Epidermal melanocyte (primary cell): ENCODE data around the gene PHLDA2.

ENCODE experiments used
- DNase-seq: peaks from one replicate; pipeline ENCODE4 v3.0.0; 2011; ENCODE audit warnings: low spot score; ENCODE audit not compliant: insufficient read length

PHLDA2 gene, protein sequence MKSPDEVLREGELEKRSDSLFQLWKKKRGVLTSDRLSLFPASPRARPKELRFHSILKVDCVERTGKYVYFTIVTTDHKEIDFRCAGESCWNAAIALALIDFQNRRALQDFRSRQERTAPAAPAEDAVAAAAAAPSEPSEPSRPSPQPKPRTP

DNA sequence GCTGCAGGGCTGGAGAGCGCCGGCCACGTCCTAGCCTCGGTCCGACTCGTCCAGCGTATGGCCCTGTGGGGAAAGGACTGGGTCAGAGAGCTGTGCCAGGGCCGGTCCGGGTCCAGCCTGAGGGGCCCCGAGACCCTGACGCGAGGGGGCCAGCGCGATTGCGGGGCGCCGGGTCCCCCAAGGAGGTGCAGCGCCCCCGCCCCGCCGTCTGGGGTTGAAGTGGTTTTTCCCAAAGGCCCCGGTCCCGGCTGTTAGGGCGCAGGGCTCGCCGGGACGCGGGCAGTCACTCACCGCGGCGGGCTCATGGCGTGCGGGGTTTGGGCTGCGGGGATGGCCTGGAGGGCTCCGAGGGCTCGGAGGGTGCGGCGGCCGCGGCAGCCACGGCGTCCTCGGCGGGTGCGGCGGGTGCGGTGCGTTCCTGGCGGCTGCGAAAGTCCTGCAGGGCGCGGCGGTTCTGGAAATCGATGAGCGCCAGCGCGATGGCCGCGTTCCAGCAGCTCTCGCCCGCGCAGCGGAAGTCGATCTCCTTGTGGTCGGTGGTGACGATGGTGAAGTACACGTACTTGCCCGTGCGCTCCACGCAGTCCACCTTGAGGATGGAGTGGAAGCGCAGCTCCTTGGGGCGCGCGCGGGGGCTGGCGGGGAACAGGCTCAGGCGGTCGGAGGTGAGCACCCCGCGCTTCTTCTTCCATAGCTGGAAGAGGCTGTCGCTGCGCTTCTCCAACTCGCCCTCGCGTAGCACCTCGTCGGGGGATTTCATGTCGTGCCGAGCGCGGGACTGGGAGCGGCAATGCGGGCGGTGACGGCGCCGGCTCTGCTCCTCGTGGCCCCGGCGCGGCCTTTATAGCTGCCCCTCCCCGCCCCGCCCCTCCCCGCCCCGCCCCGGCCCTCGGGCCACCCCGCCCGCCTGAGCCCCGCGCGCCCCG is at the start of gene PHLDA2:
TSS of gene PHLDA2 (minus strand) at position 816 of the 926 bp plus-strand sequence. CDS start at position 760, 56 bp downstream.
- DNase-seq: no peak

DNA sequence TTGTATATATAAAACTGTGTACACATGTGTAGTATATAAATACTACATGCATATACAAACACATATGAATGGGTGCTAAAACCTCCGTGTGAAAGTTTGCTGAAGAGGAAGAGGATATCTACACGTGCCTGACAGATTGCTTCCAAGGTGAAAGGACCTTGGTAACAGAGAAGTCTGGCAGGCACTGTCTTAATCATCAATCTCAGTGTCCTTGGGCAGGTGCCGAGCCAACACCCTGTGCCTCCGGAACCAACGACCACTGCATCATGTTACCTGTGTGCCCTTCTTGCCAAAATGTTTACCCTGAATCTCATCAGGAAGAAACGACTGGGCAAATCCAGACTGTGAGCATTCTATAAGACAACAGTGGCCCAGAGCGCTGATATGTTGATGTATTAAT is 47.9 kb upstream of the PHLDA2 start:
- DNase-seq: no peak

DNA sequence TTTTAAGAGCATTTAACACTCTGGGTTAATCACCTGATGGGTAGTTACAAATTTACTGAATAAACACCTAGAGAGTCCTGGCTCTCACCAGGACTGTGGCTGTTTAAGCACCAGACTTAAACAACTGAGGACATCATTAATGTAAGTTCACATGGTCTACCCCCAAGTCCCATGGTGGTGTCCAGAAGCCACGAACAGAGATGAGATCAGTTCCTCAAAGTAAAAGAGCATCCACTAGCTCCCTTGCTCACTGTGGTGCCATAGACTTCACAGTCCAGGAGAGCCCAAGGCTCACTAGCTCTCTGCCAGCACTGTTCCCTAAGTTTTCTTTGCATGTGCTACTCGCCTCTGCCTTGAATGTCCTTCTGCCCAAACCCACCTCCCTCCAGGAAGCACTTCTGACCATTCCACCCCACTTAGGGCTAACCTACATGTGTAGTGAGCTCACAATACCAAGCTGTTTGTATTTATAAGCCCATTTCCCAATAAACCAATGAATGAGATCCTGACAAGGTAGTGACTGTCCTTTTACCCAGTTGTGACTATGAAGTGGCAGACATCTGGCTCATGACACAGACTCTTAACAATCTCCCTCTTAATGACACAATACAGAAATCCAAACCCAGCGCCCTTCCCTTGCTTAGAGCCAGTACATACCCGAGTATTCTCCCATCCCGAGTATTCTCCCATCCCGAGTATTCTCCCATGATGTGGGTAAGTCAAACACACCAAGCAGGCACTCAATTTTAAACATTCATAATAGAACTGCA is 47.3 kb upstream of the PHLDA2 start:
- no peak for DNase-seq

DNA sequence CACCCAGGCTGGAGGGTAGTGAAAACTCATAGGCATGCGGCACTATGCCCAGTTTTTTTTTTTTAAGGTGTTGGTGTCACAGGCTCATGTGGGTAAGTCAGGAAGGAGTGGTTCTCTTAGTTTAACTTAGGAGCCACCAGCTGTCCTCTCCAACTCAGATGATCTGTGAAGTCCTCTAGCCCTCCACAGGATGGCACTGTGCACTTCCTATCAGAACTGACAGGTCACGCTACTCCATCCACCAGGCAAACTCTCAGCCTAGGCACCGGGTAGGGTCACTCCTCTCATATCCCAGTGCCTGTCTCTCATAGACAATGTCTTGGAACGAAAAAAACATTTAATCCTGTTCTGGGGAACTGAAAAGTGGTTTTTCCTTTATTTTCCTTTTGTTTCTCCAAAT is 46.4 kb upstream of the PHLDA2 start:
- DNase-seq: no peak

DNA sequence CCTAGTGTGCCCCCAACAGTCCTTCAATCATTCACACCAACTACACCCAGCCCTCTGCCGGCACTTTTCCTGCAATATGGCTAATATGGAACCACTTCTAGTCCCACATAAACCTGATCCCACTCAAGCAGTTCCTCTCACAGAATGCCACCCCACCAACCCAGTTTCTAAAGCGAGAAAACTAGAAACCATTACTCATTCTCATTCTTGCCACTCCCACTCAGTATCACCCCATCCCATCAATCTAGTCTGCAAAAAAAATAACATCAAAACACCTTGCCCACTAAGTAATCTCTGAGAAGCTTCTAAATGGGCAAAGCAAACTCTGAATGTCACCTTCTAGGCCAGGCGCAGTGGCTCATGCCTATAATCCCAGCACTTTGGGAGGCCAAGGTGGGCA is 45.1 kb upstream of the PHLDA2 start:
- no peak for DNase-seq

DNA sequence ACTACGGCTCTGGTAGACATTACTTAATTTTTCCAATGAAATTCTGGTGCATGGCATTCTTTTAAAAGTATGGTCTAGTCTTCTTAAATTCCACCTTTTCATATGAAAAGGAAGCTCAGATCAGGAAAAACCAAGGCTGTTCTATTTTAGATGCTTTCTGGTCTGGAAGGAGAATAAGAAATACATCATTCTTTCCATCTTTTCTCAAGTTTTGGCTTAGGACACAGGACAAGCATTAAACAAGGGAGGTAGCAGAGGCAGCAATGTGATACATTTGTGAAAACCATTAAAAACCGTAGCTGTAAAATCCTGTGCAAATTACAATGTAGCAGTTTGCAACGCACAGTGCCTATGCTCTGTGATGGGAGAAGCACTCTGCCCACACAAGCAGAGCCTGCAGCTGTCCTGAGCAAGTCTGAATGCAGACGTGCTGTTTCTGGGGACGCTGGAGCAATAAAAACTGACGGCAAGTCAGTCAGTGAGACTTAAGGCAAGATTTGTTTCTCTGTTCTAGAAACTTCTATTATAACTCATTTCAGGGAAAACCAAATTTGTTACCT is 39.2 kb upstream of the PHLDA2 start:
- no peak for DNase-seq

DNA sequence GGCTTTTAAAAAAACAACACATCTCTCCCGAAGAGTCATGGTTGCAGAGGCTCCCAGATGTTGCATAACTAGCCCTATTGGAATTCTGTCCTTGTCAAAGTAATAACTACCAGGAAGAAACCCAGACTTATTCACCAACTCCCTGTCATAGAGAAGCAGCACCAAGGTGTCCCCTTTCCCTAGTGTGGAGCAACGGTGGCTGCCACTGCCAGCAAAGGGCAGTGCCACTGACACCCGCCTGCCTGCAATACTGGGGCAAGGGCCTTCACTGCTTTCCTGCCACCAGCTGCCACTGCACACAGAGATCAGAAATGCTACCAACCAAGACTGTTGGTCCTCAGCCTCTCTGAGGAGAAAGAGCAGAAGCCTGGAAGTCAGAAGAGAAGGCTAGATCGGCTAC is 35.6 kb upstream of the PHLDA2 start:
- no peak for DNase-seq

DNA sequence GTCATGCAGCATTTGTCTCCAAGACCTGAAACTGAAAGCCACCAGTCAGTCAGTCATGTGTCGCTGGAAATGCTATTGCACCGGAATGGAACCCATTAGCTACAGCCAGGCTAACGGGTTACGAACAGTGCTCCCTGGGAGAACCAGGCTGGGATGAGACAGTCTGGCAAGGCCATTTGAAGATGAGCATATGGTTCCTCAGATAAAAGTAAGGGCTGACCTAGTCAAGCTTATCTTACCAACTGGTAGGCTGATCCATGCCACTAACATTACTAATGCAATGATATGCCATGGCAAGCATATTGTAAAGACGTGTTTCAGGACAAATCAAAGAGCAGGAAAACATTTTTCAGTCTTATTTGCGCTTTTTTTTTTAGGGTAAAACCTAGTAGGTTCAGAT is 34.5 kb upstream of the PHLDA2 start:
- no peak for DNase-seq

DNA sequence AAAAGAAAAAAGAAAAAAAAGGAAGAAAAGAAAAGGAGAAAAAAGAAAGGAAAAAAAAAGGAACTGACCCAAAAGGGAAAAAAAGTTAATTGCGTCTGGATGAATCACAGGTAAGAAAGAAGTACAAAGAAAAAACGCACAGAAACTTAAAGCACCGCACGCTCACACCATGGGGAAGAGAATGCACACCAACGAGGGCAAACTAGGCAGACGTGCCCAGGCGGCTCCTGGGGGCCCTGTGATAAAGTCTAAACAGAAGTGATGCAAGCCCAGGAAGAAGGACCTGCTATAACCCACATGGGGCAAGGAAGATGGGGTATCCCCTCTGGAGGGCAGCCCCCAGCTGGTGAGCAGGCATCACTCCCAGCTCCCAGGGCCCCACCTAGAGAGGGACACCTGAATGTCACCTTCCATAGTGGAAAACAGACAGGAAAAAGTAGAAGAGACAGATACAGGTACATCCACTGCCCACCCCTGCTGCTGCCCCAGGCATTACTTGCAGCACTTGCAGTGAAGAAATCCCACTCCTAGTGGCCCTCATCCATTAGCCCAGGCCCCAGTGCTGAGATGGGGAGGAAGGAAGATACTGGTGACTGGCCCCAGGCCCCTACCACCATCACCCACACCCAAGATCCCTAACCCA is 34.0 kb upstream of the PHLDA2 start:
- no peak for DNase-seq

DNA sequence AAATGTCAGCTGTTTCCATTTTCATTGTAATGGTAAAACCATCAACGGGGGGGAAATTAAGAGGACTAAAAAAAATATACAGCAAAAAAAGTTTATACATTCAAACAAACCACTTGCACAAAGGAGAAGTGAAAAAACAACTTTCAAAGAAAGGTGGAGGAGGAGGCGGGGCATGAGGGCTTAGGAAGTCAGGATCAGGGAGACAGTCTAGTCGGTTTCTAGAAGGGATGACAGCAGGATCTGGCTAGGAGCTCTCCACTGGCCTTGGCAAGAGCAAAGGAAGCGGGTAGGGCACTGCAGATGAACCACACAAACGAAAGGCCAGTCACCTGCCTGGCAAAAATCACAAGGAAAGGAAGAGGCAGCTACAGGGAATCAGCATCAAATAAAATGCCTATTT is 31.9 kb upstream of the PHLDA2 start:
- no peak for DNase-seq

DNA sequence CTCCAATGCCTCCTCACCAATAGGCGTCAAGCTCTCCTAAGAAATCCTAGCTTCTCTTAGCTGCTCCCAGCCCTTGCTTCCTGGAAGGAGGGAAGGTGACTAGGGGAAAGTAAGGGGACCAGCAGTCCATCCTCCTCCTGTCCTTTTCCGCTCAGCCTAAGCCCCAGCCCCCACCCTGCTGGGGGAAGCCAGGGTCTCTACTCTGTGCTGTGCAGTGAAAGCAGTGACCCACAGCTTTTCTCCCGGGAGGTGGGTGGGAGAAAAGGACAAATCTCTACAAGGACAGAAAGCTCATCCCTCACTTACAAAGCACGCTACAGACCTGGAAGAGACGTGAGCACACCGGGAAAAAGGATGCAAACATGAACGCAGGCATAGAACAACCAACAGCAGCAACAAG is 30.9 kb upstream of the PHLDA2 start:
- DNase-seq: no peak

DNA sequence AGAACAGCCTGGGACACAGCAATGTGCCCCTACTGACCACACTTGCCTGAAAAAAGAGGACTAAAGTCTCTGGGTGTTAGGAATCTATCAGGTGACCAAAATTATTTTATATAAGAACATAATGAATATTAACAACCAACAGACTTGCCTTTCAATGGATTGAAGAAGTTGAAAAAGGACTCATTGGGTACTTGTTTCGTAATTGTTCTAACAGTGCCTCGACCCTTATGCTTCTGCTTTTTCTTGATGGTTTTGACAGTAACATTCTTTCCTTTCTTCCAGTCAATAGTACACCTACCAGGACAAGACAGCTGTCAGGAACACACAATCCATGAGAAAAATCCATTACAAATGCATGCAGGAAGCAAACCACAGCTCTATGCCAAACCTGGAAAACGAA is 29.0 kb upstream of the PHLDA2 start:
- DNase-seq: no peak

DNA sequence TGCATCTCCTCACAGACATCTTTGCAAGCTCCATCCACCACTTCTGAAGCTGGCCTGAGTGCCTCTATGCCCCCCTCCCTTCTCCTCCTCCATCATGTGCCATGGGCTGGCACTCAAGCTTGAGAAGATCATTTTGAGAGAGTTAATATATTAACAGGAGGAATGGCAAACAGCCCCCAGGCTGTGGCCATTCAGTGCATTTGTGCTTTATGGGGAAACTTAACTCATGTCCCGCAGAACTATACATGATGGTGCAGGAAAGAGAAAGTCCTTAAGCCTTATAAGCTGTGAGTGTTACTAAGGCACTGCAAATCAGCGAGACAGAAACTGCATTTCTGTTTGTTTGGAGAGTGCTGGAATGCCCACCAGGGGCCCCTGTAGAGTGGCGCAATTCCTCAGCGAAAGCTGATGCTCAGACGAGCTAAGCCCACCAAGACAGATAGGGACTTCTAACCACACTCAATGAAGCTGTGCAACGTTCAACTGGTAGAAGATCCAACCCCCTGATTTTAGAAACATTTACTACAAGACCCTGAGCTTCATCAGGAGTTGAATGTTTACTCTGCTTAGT is 26.8 kb upstream of the PHLDA2 start:
- DNase-seq: no peak

DNA sequence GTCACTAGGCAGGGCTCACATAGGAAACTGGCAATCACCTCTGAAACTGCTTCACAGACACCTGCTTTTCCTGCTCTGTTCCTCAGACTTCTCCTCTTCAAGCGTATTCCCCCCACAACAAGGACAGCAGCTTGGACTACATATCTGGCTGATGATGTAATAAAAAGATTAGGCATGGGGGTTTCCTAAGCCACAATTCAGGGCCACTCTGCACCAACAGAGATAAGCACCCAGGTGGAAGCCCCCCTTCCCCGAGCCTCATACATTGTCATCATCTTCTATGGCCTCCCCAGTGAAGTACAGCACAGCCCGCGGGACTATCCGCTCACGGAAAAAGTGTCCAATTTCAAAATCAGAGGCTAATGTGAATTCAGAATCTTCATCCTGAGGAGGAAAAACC is 25.0 kb upstream of the PHLDA2 start:
- no peak for DNase-seq

DNA sequence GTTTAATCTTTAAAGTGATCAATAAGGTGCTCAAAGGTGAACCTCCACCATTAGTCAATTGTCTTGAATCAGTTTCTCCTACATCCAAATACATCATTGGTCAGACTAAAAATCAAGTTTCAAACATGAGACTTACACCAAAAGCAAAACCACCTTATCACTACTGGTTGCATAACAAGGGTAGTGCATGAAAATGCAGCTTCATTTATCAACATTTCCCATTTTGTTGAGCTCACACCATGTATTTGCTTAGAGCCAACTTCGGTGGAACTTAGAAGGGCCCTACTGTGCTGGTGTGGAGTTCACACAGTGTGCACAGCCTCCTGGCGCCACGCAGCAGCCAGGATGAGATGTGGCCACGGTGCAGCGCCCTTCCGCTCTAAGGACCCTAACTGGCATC is 23.1 kb upstream of the PHLDA2 start:
- DNase-seq: no peak

DNA sequence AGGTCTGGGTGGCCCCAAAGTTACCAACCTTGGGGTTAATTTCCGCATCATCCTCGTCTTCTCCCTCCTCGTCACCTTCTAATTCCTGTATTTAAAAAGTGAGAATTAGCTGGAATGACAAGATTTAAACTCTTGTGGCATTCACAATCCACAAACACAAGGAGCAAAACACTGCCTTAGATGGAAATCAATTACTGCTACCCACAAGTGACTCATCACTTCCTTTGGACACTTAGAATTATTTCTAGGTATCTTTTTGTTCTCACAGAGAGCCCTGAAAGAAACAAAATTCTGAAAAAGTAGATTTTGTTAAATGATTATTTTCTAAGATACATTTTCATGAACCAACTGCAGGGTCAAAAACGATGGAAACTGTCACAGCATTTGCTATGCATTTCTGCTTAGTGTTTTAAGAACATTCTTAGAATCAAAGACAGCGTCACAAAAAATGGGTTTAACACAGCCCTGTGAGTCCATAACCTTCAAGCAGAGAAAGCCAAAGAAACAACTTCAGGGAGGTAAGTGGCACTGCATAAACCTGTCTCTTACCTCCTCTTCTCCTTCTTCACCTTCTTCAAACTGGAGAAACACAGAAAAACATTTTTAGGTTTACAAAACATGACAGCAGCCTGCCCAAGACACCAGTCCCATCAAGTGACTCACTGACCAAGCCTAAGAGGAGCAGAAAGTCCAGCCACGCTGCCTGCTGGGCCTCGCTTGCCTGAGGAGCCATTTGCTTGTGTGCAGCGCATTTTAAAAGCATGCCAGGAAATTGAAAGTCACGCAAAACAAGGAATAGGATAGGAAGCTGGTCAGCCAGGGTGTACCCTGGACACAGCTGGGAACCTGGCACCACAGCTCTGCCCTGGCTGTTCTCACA is 22.3 kb upstream of the PHLDA2 start:
- no peak for DNase-seq

DNA sequence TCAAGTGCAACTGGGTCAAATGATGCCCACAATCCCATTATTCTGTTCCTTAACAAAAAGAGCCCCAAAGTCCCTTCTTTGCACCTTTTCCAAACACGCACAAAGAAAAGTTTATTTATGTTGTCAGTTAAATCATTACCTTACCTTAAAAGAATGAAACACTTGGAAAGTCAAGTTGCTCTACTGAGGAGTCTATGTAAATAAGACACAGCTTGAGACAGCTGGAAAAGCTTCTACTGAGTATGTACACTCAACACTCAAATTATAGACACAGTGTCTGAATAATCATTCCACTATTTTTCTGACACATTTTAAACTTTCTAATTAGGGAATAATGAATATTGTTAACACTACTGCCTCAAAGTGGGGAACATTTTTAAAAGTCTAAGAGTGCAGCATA is 21.6 kb upstream of the PHLDA2 start:
- DNase-seq: no peak

DNA sequence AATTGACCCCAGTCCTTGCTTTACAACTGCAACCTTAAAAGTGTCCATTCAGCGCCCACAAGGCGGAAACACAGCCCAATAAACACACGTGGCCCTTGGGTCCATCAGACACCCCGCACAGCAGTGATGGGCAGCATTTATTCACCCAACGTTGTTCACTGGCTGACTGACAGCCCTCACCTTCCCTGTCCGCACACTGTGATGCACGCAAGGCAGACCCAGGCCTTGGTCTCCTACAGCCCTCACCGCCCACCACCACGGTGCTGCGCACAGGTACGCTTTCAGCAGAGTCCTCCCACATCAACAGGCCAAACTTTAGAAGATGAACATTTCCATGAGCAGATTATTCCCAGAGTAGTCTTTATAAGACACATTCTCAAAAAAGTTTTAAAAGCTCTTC is 20.7 kb upstream of the PHLDA2 start:
- DNase-seq: no peak

DNA sequence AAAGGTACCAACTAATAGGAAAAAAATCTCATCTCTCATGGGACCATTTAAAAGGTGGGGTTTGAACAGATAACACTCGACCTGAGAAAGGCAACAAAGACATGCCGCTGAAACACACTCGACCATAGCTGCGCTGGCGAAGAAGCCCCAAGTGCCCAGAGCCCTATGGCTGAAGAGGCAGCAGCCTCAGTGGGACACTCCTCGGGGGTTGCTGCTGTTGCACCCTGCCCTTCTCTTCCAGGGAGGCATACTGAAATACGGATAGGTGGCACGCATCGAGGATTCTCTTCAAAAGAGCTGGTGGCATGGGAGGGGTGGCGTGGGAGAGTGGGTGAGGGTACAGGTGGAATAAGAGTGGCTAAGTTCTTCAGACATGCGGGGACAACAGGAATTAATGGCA is 18.5 kb upstream of the PHLDA2 start:
- no peak for DNase-seq

DNA sequence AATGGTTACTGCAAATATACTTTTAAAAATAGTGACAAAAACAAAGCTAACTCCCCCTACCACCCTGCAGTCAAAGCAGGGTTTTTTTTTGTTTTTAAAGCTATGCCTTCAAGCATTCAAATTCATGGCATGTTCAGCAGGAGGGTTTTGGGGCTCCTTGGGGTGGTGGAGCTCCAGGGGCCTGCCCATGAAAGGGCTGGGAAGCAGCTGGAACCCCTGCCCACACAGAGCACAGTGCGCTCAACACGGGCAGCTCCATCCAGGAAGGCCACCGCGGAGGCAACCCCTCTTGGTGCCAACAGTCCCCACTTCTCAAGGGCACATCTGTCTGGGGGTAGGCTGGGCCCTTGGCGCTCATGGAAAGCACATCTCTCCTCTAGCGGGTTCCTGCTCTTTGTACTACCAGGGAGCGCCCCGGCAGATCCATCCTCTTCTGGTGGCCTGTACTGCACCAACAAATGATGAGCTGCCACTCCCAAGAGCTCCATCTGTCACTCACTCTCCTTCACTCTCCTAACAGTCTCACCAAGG is 16.6 kb upstream of the PHLDA2 start:
- DNase-seq: no peak
